Epithelial cell of esophagus (primary cell): ENCODE measurements around the gene MTF2.

Source experiments
- DNase-seq: peaks from one replicate; pipeline ENCODE4 v3.0.0; 2010; ENCODE audit warnings: low read depth
- H3K4me3 ChIP-seq: 2 replicates; pipeline ENCODE4 v1.5.1; 2011; ENCODE audit warnings: mild to moderate bottlenecking, low read length, control low read depth
- CTCF ChIP-seq: IDR thresholded peaks from 2 replicates; pipeline ENCODE4 v1.5.1; 2011; ENCODE audit warnings: low read depth, mild to moderate bottlenecking, low read length, control low read depth, inconsistent platforms; ENCODE audit not compliant: insufficient read depth; ENCODE audit errors: missing control alignments

MTF2 gene

GRCh38 chr1:93061895-93062792 lies 16.9 kb upstream of the MTF2 start:
- peak; percentile 73 for TF ChIP-seq CTCF
- no peak overlapping the region for H3K4me3 ChIP-seq
- DNase-seq, result peak; percentile 67

- TF ChIP-seq CTCF, result no peak
Observed at GRCh38 chr1:93076268-93076667, 2.8 kb upstream of the MTF2 start.

GRCh38 chr1:93078203-93078602 lies 880 bp upstream of the MTF2 start:
- peak overlapping the region; percentile 99 for H3K4me3 ChIP-seq
- DNase-seq, result no peak
- TF ChIP-seq CTCF, result no peak

More at GRCh38 chr1:93076268-93076667, 2.8 kb upstream of the MTF2 start:
- H3K4me3 ChIP-seq, result no peak overlapping the region
- DNase-seq, result no peak

GRCh38 chr1:93078638-93078985 lies 471 bp upstream of the MTF2 start:
- TF ChIP-seq CTCF, result no peak
- H3K4me3 ChIP-seq, result peak overlapping the region; percentile 99
- DNase-seq, result peak; percentile 1

- TF ChIP-seq CTCF, result no peak
- H3K4me3 ChIP-seq, result peak overlapping the region; percentile 99
- peak; percentile 16 for DNase-seq
Observed at GRCh38 chr1:93079685-93080141, 630 bp downstream of the MTF2 start.

GRCh38 chr1:93080179-93080823 lies 1.2 kb downstream of the MTF2 start:
- DNase-seq, result peak; percentile 74
- TF ChIP-seq CTCF, result peak; percentile 56
- peak overlapping the region; percentile 99 for H3K4me3 ChIP-seq
